SU-DHL-6 (cell line): Measurements from ENCODE around the gene ADAMTS14.

ENCODE experiments used
- H2AFZ ChIP-seq: fragments of 200-600 bp; sonication (generic); 2 replicates; pipeline ENCODE4 v1.6.1; 2014; ENCODE audit warnings: low read depth, mild to moderate bottlenecking, moderate library complexity, mixed read lengths, antibody characterized with exemption, low read length; ENCODE audit not compliant: severe bottlenecking
- H3F3A ChIP-seq: fragments of 200-600 bp; shearing (Covaris generic); 2 replicates; pipeline ENCODE4 v1.6.0; 2016; ENCODE audit warnings: antibody characterized with exemption, mild to moderate bottlenecking; ENCODE audit not compliant: insufficient read depth
- H3K27ac ChIP-seq: fragments of 200-600 bp; sonication (generic); 2 replicates; pipeline ENCODE4 v1.5.1; 2016; ENCODE audit warnings: low read depth, mild to moderate bottlenecking, low read length, moderate library complexity, mixed read lengths
- H3K27me3 ChIP-seq: fragments of 200-600 bp; sonication (generic), shearing (Covaris generic); 2 replicates; pipeline ENCODE4 v1.6.0; 2014; ENCODE audit warnings: mild to moderate bottlenecking, low read length
- H3K36me3 ChIP-seq: fragments of 200-600 bp; sonication (generic); 2 replicates; pipeline ENCODE4 v1.6.1; 2014; ENCODE audit warnings: mild to moderate bottlenecking, low read length, mixed read lengths
- H3K4me2 ChIP-seq: fragments of 300-600, 200-600 bp; shearing (Covaris generic), sonication (generic); 2 replicates; pipeline ENCODE4 v1.6.0; 2014; ENCODE audit warnings: low read length, low read depth, mild to moderate bottlenecking; ENCODE audit not compliant: poor library complexity, severe bottlenecking
- H3K4me3 ChIP-seq: fragments of 200-600 bp; sonication (generic); 2 replicates; pipeline ENCODE4 v1.5.1; 2014; ENCODE audit warnings: antibody characterized with exemption, low read length, mild to moderate bottlenecking, mixed read lengths; ENCODE audit not compliant: insufficient read depth, poor library complexity, severe bottlenecking
- H3K79me2 ChIP-seq: fragments of 200-600 bp; sonication (generic); 2 replicates; pipeline ENCODE4 v1.6.1; 2014; ENCODE audit warnings: mild to moderate bottlenecking, low read length, moderate library complexity; ENCODE audit not compliant: insufficient read depth
- H3K9ac ChIP-seq: fragments of 200-600 bp; sonication (generic); 2 replicates; pipeline ENCODE4 v1.7.0; 2014; ENCODE audit warnings: mild to moderate bottlenecking, low read length
- H3K9me2 ChIP-seq: fragments of 200-600 bp; sonication (generic); replicated peaks from 2 replicates; pipeline ENCODE4 v1.6.1; 2014; ENCODE audit warnings: low read length; ENCODE audit not compliant: insufficient read depth
- H3K9me3 ChIP-seq: fragments of 200-600 bp; sonication (generic); 2 replicates; pipeline ENCODE4 v1.6.1; 2014; ENCODE audit warnings: low read length, mixed read lengths; ENCODE audit not compliant: insufficient read depth
- H4K20me1 ChIP-seq: fragments of 200-600 bp; sonication (generic); 2 replicates; pipeline ENCODE4 v1.6.1; 2014; ENCODE audit warnings: low read depth, mild to moderate bottlenecking, antibody characterized with exemption, low read length, moderate library complexity, mixed read lengths
- EZH2phosphoT487 ChIP-seq: fragments of 200-600 bp; sonication (generic), shearing (Covaris generic); conservative IDR thresholded peaks from 2 replicates; pipeline ENCODE4 v1.6.1; 2018; ENCODE audit warnings: mild to moderate bottlenecking, antibody characterized with exemption, low read length, moderate library complexity, mixed read lengths
- TF ChIP-seq, protein P1 (sequence below): fragments of 200-600 bp; sonication (generic); IDR thresholded peaks from one replicate; pipeline ENCODE4 v1.5.1; 2017; ENCODE audit warnings: antibody characterized with exemption, mild to moderate bottlenecking, low read length, moderate library complexity; ENCODE audit not compliant: insufficient read depth, poor library complexity, severe bottlenecking

ADAMTS14 gene

DNA sequence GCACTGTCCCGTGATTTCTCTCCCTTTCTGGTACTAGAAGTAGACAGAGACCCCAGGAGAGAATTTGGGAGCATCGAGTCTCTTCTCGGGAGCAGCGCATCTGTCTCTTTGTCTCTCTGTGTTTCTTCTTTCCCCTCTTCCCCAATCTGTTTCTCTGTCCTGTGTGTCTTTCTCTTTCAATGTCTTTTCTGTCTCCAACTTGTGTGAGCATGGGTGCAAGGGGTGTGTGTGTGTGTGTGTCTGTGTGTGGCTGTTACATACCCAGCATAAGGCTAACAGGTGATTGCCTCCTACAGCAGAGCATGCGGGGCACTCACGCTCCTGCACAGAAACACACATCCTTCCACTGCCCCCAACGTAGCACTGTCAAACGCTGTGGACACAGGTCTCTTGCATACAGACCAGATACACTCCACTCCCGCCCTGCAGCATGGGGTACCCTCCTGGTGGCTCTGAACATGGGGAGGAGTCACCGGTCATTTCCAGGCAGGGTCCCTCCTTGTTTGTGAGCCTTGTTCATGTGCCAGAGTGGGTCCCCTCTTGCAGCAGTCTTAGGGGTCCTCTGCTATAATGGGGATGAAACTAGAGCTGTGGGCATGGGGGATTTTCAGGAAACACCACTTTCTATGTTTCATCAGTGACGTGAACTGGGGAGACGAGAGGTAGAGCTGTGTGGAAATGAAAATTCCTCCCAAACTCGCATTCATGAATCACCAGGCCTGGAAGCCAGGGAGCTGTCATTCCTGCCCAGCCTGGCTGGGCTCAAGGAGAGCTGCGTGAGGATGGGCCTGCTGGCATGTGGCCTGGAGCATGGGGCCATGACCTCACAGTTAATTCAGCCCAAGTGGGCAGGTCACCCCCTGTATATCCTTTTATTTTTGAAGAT lies 980 bp downstream of the ADAMTS14 start:
- Histone ChIP-seq H3K4me2 (no peak overlapping the region), H3K27me3 (no peaks in the 10 kb centered on the region), H3K36me3 (no peaks in the 10 kb centered on the region), H4K20me1 (no peaks in the 10 kb centered on the region), H3K4me3 (no peak overlapping the region), H3K9ac (no peak overlapping the region), H3K9me3 (no peaks in the 10 kb centered on the region), H3F3A (no peaks in the 10 kb centered on the region), H3K27ac (no peak overlapping the region), H3K9me2 (no peaks in the 10 kb centered on the region), H2AFZ (no peak overlapping the region), H3K79me2 (no peaks in the 10 kb centered on the region)
- TF ChIP-seq EZH2phosphoT487, result no peak
- TF ChIP-seq, protein P1, sequence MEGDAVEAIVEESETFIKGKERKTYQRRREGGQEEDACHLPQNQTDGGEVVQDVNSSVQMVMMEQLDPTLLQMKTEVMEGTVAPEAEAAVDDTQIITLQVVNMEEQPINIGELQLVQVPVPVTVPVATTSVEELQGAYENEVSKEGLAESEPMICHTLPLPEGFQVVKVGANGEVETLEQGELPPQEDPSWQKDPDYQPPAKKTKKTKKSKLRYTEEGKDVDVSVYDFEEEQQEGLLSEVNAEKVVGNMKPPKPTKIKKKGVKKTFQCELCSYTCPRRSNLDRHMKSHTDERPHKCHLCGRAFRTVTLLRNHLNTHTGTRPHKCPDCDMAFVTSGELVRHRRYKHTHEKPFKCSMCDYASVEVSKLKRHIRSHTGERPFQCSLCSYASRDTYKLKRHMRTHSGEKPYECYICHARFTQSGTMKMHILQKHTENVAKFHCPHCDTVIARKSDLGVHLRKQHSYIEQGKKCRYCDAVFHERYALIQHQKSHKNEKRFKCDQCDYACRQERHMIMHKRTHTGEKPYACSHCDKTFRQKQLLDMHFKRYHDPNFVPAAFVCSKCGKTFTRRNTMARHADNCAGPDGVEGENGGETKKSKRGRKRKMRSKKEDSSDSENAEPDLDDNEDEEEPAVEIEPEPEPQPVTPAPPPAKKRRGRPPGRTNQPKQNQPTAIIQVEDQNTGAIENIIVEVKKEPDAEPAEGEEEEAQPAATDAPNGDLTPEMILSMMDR, result no peak

DNA sequence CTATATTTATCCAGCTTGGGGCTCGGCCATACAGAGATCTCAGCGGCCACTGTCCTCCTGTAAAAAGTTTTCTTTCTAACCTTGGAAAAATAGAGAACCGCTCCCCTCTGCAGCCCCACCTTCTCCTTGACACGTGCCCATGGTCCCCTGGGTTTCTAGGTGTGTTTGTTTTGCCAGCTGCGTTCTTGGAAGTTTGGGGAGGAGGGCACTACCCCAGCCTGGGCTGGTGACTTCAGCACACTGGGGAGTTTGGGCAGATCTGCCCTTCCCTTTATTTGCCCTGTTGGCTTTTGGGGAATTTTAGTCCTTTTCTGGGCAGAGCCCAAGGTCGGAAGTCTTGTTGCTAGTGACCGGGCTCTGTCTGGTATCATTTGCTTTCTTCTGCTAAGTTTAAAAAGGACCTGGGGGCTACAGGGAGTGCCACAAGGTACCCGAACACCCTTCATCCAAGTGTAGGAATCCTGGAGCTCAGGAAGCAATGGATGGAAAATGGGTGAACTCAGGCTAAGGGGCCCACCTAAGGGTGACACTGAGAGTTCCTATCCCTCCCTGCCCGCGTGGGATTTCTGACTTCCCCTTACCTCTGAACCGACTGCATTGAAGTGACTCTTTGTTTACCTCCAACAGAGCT lies 1.7 kb downstream of the ADAMTS14 start:
- H3F3A ChIP-seq, result no peaks in the 10 kb centered on the region
- TF ChIP-seq, protein P1, result no peak
- no peak for TF ChIP-seq EZH2phosphoT487
- H3K9me2 ChIP-seq, result no peaks in the 10 kb centered on the region
- no peaks in the 10 kb centered on the region for H4K20me1 ChIP-seq
- no peak overlapping the region for H3K4me2 ChIP-seq
- H3K4me3 ChIP-seq, result no peak overlapping the region
- no peaks in the 10 kb centered on the region for H3K27me3 ChIP-seq
- no peak overlapping the region for H3K27ac ChIP-seq
- H3K36me3 ChIP-seq, result no peaks in the 10 kb centered on the region
- no peak overlapping the region for H2AFZ ChIP-seq
- no peak overlapping the region for H3K9ac ChIP-seq
- no peaks in the 10 kb centered on the region for H3K79me2 ChIP-seq
- H3K9me3 ChIP-seq, result no peaks in the 10 kb centered on the region

DNA sequence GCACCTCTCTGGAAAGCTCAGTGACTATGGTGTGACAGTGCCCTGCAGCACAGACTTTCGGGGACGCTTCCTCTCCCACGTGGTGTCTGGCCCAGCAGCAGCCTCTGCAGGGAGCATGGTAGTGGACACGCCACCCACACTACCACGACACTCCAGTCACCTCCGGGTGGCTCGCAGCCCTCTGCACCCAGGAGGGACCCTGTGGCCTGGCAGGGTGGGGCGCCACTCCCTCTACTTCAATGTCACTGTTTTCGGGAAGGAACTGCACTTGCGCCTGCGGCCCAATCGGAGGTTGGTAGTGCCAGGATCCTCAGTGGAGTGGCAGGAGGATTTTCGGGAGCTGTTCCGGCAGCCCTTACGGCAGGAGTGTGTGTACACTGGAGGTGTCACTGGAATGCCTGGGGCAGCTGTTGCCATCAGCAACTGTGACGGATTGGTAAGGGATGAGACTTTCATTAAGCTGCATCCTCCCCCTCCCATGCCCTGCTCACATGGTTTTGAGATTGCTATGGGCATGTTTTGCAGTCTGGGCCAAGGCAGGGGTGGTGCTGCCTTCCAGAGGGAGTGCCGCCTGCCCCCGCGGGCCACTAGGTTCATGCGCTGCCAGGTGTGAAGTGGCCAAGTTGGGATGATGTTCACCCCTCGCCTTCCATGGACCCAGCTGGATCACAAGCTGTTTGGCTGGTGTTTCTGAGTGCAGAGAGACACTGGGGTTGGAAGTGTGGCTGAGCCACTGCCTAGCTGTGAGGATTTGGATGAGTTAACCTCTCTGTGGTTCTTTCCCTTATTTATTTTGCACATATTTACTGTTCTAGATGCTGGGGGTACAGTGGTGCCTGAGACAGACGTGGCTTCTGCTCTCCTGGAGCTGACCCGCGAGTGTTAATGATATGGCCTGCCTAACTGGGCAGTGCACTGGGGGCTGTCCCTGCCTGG lies 2.5 kb downstream of the ADAMTS14 start:
- Histone ChIP-seq H3F3A (no peaks in the 10 kb centered on the region), H3K9me3 (no peaks in the 10 kb centered on the region), H4K20me1 (no peaks in the 10 kb centered on the region), H3K4me2 (no peak overlapping the region), H3K4me3 (no peak overlapping the region), H3K79me2 (no peaks in the 10 kb centered on the region), H3K9me2 (no peaks in the 10 kb centered on the region), H3K9ac (no peak overlapping the region), H3K27ac (no peak overlapping the region), H3K36me3 (no peaks in the 10 kb centered on the region), H2AFZ (no peak overlapping the region), H3K27me3 (no peaks in the 10 kb centered on the region)
- TF ChIP-seq, protein P1, result no peak
